K562 (cell line): Measurements from ENCODE around the gene UBAC2. TPM values are rescaled to one million over a fixed set of nuclear protein-coding genes. Genes with fewer than 3 reads are reported as not detected.

ENCODE experiments used
- ATAC-seq: fragments of 200-7000 bp; cut with Tn5 transposase; 3 replicates; pipeline ENCODE4 v1.9.1; 2020; ENCODE audit warnings: moderate library complexity
- BruUV-seq: library from RNA; stranded (reverse); fragments of 400-500 nt; replicated peaks from 2 replicates; lab custom pipeline; 2021; lab: Mats Ljungman, UMichigan
- CTCF ChIA-PET: fragments of 300-600 bp; formaldehyde crosslinking; extraction: SDS; loops from one replicate; lab custom pipeline; 2021; ENCODE audit warnings: low intra/inter-chr PET ratio; lab: Yijun Ruan, JAX
- POLR2A ChIA-PET: fragments of 300-600, 350-650 bp; sonication (Branson Sonifier 250); formaldehyde crosslinking; extraction: SDS; loops from one replicate; lab custom pipeline; 2021; ENCODE audit warnings: antibody characterized with exemption, inconsistent platforms; lab: Yijun Ruan, JAX
- DNase-seq, 4 experiments: peaks; one replicate each; pipeline versions ENCODE4 v3.0.0 to v3.0.0-alpha.2; 2011 to 2018; ENCODE audit warnings: low spot score in 3 of 4, mixed read lengths in 3 of 4; ENCODE audit errors: extremely low read depth in 1 of 4
- FAIRE-seq: peaks from 2 replicates; lab custom pipeline; 2011; peaks lifted over from hg19 to GRCh38; lab: Jason Lieb, UNC
- H2AFZ ChIP-seq: 2 replicates; pipeline ENCODE4 v1.6.0; 2011; ENCODE audit warnings: low read depth, low read length, control low read depth, inconsistent platforms
- H3K27ac ChIP-seq: fragments of 200-600 bp; 3 replicates; pipeline ENCODE4 v1.8.0; 2011; ENCODE audit warnings: low read depth, mild to moderate bottlenecking, control low read depth, inconsistent platforms, low read length, moderate library complexity, mixed read lengths; ENCODE audit errors: extremely low read depth
- H3K27me3 ChIP-seq, 2 experiments: fragments of 300-600 bp in 1 of 2; 2 replicates in 1 of 2; 3 replicates in 1 of 2; pipeline versions ENCODE4 v1.6.0 to v1.8.0; 2011; ENCODE audit warnings: inconsistent platforms in 2 of 2, low read length in 2 of 2, mild to moderate bottlenecking in 1 of 2, mixed read lengths in 1 of 2, moderate library complexity in 1 of 2; ENCODE audit not compliant: control insufficient read depth in 2 of 2, insufficient read depth in 2 of 2
- H3K36me3 ChIP-seq: fragments of 300-600 bp; 3 replicates; pipeline ENCODE4 v1.8.0; 2011; ENCODE audit warnings: mild to moderate bottlenecking, low read length, inconsistent platforms; ENCODE audit not compliant: control insufficient read depth, insufficient read depth
- H3K4me1 ChIP-seq, 2 experiments: fragments of 200-600 bp in 1 of 2; replicated peaks in 1 of 2; 2 replicates in 1 of 2; 3 replicates in 1 of 2; pipeline versions ENCODE4 v1.5.1 to v1.8.0; 2011; ENCODE audit warnings: inconsistent platforms in 2 of 2, low read length in 2 of 2, mild to moderate bottlenecking in 1 of 2, mixed read lengths in 1 of 2, moderate library complexity in 1 of 2; ENCODE audit not compliant: control insufficient read depth in 2 of 2, insufficient read depth in 2 of 2
- H3K4me2 ChIP-seq: 2 replicates; pipeline ENCODE4 v1.6.1; 2011; ENCODE audit warnings: low read length, control low read depth, inconsistent platforms, mixed read lengths; ENCODE audit not compliant: insufficient read depth
- H3K4me3 ChIP-seq: fragments of 200-600 bp; sonication (generic), shearing (Covaris generic); 2 replicates; pipeline ENCODE4 v1.5.1; 2016; ENCODE audit warnings: control low read depth, inconsistent platforms
- H3K79me2 ChIP-seq: fragments of 200-600 bp; 3 replicates; pipeline ENCODE4 v1.8.0; 2011; ENCODE audit warnings: low read length, inconsistent platforms; ENCODE audit not compliant: control insufficient read depth, insufficient read depth
- H3K9ac ChIP-seq, 2 experiments: 2 replicates each; pipeline versions ENCODE4 v1.6.0 to v1.6.1; 2011; ENCODE audit warnings: low read depth in 2 of 2, low read length in 2 of 2, control low read depth in 1 of 2, inconsistent platforms in 1 of 2, mild to moderate bottlenecking in 1 of 2, mixed read lengths in 1 of 2; ENCODE audit not compliant: insufficient read depth in 1 of 2
- H3K9me1 ChIP-seq: one replicate; pipeline ENCODE4 v1.6.0; 2011; ENCODE audit warnings: inconsistent platforms, mild to moderate bottlenecking, low read length, moderate library complexity; ENCODE audit not compliant: control insufficient read depth, insufficient read depth
- H3K9me3 ChIP-seq: replicated peaks from 2 replicates; pipeline ENCODE4 v1.5.1; 2011; ENCODE audit warnings: low read depth, low read length, inconsistent platforms; ENCODE audit not compliant: control insufficient read depth, insufficient read depth
- H4K20me1 ChIP-seq: replicated peaks from 2 replicates; pipeline ENCODE4 v1.6.1; 2011; ENCODE audit warnings: low read length, inconsistent platforms, mixed read lengths; ENCODE audit not compliant: control insufficient read depth, insufficient read depth
- L3MBTL2 ChIP-seq: fragments of 450-650 bp; IDR thresholded peaks from 2 replicates; pipeline ENCODE4 v1.6.1; 2016; ENCODE audit warnings: mild to moderate bottlenecking, moderate library complexity
- MGA ChIP-seq: fragments of 450-650 bp; IDR thresholded peaks from 2 replicates; pipeline ENCODE4 v1.6.1; 2016; ENCODE audit warnings: mild to moderate bottlenecking, moderate library complexity
- POLR2G ChIP-seq: fragments of 200-400 bp; formaldehyde crosslinking; IDR thresholded peaks from 2 replicates; pipeline ENCODE4 v1.6.1; 2017; ENCODE audit warnings: low read depth, mild to moderate bottlenecking, antibody characterized with exemption, low read length, moderate library complexity
- SPI1 ChIP-seq: IDR thresholded peaks from 2 replicates; pipeline ENCODE4 v1.6.1; 2011; ENCODE audit warnings: low read depth, low read length, control low read depth, borderline replicate concordance
- WGBS: fragments of 100-300 bp; shearing (Covaris generic); methylation state at CpG from one replicate; pipeline ENCODE4 v1.1.6; 2016; ENCODE audit warnings: low coverage, mixed read lengths; ENCODE audit not compliant: insufficient coverage; ENCODE audit errors: missing lambda C conversion rate; 5-methylcytosine and 5-hydroxymethylcytosine counted together
- in situ Hi-C: fragments of 300-500 bp; cut with MboI; formaldehyde crosslinking; loops from 4 replicates; pipeline ENCODE4 v1.15.0; 2018; ENCODE audit warnings: inconsistent platforms, mixed read lengths
- intact Hi-C: fragments of 100-400 bp; cut with micrococcal nuclease; formaldehyde crosslinking; loops from 2 replicates; pipeline ENCODE4 v1.14.2; 2022
- polyA plus RNA-seq, 8 experiments: library from polyadenylated mRNA; depleted of rRNA in 4 of 8; stranded (reverse) in 5 of 8; unstranded in 3 of 8; fragments of >200 nt; fragmentation: Nextera tagmentation in 2 of 8; fragmentation: Illumina TruSeq in 1 of 8; extraction: Ambion mirVana in 2 of 8; extraction: Trizol in 1 of 8; gene quantifications; 2 replicates each; pipeline versions ENCODE4 v1.2.1 to v1.2.3, GENCODE V29; 2011 to 2014; ENCODE audit warnings: inconsistent platforms in 1 of 8, missing spikeins in 1 of 8
- total RNA-seq, 7 experiments: library from RNA; depleted of rRNA in 6 of 7; stranded (reverse); fragments of >200 nt in 6 of 7; fragmentation: Illumina TruSeq in 2 of 7; extraction: Trizol in 2 of 7; gene quantifications; 2 replicates each; pipeline versions ENCODE4 v1.2.1 to v1.2.3, GENCODE V29; 2011 to 2021; ENCODE audit warnings: low replicate concordance in 1 of 7

UBAC2 gene
- total and polyA plus RNA-seq, 9 of the 15 experiments (the other 6 are each of a cell fraction or from before 2014, with no cell fraction given) = 6.0 to 84.1 (median 32.3) TPM

- Histone ChIP-seq H3K27ac (no peak overlapping the region), H3K9me1 (no peaks in the 10 kb centered on the region), H3K27me3 (peaks cover 0 to 13% of the 10 kb centered on the region in 2 experiments; a peak in 3 of 5 replicates), H2AFZ (no peak overlapping the region; the same call in 1 of the 2 replicates), H3K4me1 (peaks cover 0 to 4% of the 10 kb centered on the region in 2 experiments; a peak in 1 of 5 replicates)
- no peak for ATAC-seq
- no TSS peak for BruUV-seq
- DNase-seq = no peak
- TF ChIP-seq SPI1 (peak; percentile 10; the same call in 1 of the 2 replicates), L3MBTL2 (0 out of 2 replicates have a peak, but pooled peaks have one; percentile 26), MGA (0 out of 2 replicates have a peak, but pooled peaks have one; percentile 29), POLR2G (no peak)
- TF ChIP-seq, all 486 proteins: peak for 3
- Histone ChIP-seq H3K36me3 (no peaks in the 10 kb centered on the region), H3K9me3 (no peaks in the 10 kb centered on the region), H3K9ac (no peak overlapping the region), H3K4me2 (no peak overlapping the region), H3K79me2 (no peaks in the 10 kb centered on the region), H4K20me1 (no peaks in the 10 kb centered on the region), H3K4me3 (no peak overlapping the region)
- FAIRE-seq = no peak
- intact Hi-C loops (no loop called here), in situ Hi-C loops (no loop called here)
- ChIA-PET POLR2A (no interaction called here), CTCF (no interaction called here)
- 8% methylated on average over 5 of the region's 6 CpGs for WGBS
These were observed 206.1 kb downstream of the UBAC2 start for GRCh38 chr13:99406799-99407201.
